Left renal cortex interstitium (tissue), 4 donors: ENCODE data around the gene ARHGEF4. TPM values are rescaled to one million over a fixed set of nuclear protein-coding genes. Genes with fewer than 3 reads are reported as not detected.

ENCODE experiments used
- DNase-seq, 4 donors: peaks; one replicate each; pipeline ENCODE4 v3.0.0-alpha.2; 2013; ENCODE audit warnings: low read depth in 4 of 4, low spot score in 2 of 4, missing footprints in 1 of 4
- polyA plus RNA-seq, 4 donors: library from polyadenylated mRNA; unstranded; fragments of 120-200 nt; gene quantifications; one replicate each; pipeline ENCODE4 v1.2.1, GENCODE V29; 2013; ENCODE audit not compliant: insufficient read length in 4 of 4

Gene ARHGEF4
- polyA plus RNA-seq, 4 donors: 5.6 to 9.0 (median 7.9) TPM

- no peak for DNase-seq
Observed at GRCh38 chr2:130832296-130832940, 4.3 kb upstream of the ARHGEF4 start.

- DNase-seq: no peak
Observed at GRCh38 chr2:130834091-130834930, 2.4 kb upstream of the ARHGEF4 start.

- DNase-seq: no peak
Observed at GRCh38 chr2:130834931-130835765, 1.6 kb upstream of the ARHGEF4 start.

DNA sequence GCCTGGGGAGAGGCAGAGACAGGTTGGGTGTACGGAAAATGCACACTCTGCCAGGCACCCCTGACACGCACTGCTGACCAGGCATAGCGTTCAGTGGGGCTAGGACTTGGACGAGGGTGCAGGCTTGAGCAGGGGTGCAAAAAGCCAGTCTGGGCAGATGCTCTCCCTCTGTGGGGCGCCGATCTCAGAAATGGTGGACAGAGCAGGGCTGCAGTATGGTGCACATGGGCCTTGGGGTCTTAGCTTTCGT is 1.0 kb upstream of the ARHGEF4 start:
- no peak for DNase-seq

GRCh38 chr2:130837175-130837810 is 579 bp downstream of the ARHGEF4 start:
- no peak for DNase-seq

- DNase-seq: no peak
Observed at GRCh38 chr2:130837811-130838565, 1.3 kb downstream of the ARHGEF4 start.

- no peak for DNase-seq
Observed at GRCh38 chr2:130839011-130839780, 2.5 kb downstream of the ARHGEF4 start.

DNA sequence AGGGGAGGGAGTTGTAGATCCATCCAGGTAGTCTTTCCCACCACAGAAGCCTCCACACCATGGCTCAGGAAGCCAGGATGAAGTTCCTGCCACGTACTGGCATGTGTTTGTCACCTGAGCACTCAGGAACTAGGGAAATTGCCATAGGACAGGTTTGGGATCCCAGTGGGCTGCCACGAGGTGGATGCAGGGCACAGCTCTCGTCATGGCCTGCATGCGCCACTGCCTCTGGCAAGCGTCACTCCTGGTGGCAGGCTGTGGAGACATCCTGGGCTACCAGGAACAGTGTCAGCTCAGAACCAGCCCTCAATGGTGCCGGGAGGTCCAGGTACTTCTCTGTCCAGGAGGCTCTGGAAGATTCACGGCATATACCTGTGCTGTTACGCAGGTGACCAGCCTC is 3.8 kb downstream of the ARHGEF4 start:
- DNase-seq: no peak

DNA sequence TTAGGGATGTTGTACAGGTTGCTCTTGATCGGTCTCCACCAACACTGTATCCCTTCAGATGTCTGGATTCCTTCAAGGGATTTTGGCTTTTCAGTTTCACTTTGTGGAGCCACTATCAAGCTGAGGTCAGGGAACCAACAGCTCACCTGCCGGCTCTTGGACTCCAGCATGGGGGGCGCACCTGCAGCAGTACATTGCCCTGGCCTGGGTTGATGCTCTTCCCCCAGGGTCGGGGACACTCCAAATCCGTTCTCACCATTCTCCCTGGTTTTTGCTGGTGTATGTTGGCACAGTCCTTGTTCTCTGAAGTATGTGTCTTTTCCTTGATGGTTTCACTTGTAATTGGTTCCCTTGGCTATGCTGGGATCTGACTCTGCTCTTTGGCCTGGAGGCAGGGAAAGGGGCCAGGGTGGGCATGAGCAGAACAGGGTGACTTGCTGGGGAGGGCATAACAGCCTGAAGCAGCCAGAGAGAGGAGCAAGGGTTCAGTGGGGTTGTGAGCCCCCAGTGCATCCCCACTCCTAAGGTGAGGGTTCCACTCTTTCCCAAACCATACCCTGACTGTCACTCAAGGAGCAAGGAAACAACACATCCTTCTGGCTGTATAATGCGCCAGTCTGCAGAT is 5.1 kb downstream of the ARHGEF4 start:
- no peak for DNase-seq

- no peak for DNase-seq
Observed at GRCh38 chr2:130842770-130843169, 6.1 kb downstream of the ARHGEF4 start.

DNA sequence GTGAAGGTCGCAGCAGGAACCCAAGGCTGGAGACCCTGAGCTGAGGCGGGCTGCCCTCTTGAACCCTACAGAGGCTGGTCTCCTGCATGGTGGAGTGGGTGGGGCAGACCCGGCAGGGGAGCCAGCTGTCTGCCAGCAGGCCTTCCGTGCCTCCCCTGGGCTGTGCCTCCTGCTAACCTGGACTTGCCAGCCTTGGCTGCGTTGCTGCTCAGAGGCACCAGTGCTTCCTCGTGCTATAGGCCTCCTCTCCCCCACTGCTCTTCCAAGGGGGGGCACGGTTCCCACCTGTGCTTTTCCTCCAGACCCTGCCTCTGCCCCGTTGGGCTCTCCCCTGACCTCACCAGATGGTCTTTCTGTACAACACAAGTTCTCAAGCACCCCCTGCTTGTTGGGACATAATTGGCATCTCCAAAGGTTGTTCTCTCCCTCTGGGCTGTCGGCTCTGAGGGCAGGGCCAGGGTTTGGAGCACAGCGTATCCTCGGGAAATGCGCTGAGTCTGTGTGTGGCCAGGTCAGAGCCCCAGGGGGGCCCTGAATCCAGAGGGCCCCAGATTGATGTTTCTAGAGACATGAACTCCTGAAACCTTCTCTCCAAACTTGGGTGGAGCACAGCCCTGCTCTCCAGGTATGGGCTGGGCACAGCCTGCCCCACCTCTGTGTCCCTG is 6.7 kb downstream of the ARHGEF4 start:
- no peak for DNase-seq

- no peak for DNase-seq
Observed at GRCh38 chr2:130844161-130844560, 7.4 kb downstream of the ARHGEF4 start.

GRCh38 chr2:130845505-130846085 is 8.9 kb downstream of the ARHGEF4 start:
- DNase-seq: no peak

- DNase-seq: no peak
Observed at GRCh38 chr2:130846233-130846632, 9.5 kb downstream of the ARHGEF4 start.

DNA sequence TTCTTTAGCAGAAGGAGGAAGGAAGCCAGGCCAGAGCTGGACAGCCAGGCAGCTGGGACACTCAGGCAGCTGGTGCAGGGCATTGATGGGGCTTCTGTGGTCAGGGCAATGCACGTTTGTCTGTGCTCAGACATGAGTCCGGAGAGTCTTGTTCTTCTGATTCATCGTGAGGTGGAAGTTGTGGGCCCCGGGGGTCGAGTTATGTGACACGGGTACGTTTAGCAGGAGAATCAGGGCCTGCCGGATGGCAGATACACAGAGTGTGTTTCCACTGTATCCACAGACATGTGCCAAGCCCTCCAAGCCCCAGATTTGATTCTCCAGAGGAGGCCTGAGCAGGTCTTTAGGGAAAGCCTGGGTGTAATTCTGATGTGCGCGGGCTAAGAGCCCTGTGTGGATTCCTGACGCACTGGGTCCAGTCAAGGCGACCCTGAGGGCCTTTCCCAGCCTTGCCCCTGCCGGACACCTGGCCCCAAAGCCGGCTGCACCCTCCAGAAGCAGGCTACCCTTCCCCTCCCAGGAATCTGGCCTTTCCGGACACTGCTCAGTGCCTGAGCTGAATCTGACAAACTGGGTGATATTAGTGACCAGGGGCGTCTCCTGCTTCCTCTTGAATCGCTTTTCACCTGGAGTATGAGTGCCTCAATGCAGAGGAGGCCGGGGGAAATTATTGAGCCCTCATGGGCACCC is 10.1 kb downstream of the ARHGEF4 start:
- no peak for DNase-seq

GRCh38 chr2:130847776-130848525 is 11.2 kb downstream of the ARHGEF4 start:
- DNase-seq: no peak
